Uterus (tissue), 2 donors: Measurements from ENCODE around the gene SCARF2.

ENCODE experiments used
- CTCF ChIP-seq, 4 experiments: fragments of 200-600 bp in 2 of 4; fragments of 450-650 bp in 2 of 4; sonication (generic) in 2 of 4; IDR thresholded peaks; one replicate each; pipeline ENCODE4 v1.5.1; 2016 to 2019; ENCODE audit warnings: antibody characterized with exemption in 4 of 4, mild to moderate bottlenecking in 2 of 4, moderate library complexity in 1 of 4
- POLR2A ChIP-seq, 2 donors: fragments of 450-650 bp; IDR thresholded peaks; one replicate each; pipeline ENCODE4 v1.6.1; 2016; ENCODE audit warnings: antibody characterized with exemption in 2 of 2, mild to moderate bottlenecking in 1 of 2, moderate library complexity in 1 of 2

- TF ChIP-seq POLR2A (IDR thresholded peaks at IDR 0.05), result no peak
- no peak for TF ChIP-seq CTCF (IDR thresholded peaks at IDR 0.05)
Observed at GRCh38 chr22:20464096-20464614, 26.5 kb upstream of the SCARF2 start.
